Lung (tissue), 12 donors: ENCODE results near the gene POLR2L. TPM values are rescaled to one million over a fixed set of nuclear protein-coding genes. Genes with fewer than 3 reads are reported as not detected.

ENCODE experiments used
- ATAC-seq: fragments of 200-7000 bp; cut with Tn5 transposase; one replicate; pipeline ENCODE4 v1.9.1; 2020; ENCODE audit warnings: moderate number of reproducible peaks; ENCODE audit not compliant: insufficient read depth, low FRiP score
- DNase-seq, 3 donors: peaks; one replicate each; pipeline ENCODE4 v3.0.0-alpha.2; 2013 to 2017
- H3K27ac ChIP-seq, 2 donors: one replicate each; pipeline ENCODE4 v1.5.1; 2013; ENCODE audit warnings: mild to moderate bottlenecking in 2 of 2, moderate library complexity in 2 of 2, control low read depth in 1 of 2, inconsistent platforms in 1 of 2, low read depth in 1 of 2, low read length in 1 of 2
- H3K27me3 ChIP-seq, 3 donors: one replicate each; pipeline ENCODE4 v1.5.1; 2013; ENCODE audit warnings: low read length in 2 of 3; ENCODE audit not compliant: control insufficient read depth in 3 of 3, insufficient read depth in 3 of 3
- H3K36me3 ChIP-seq, 4 donors: one replicate each; pipeline ENCODE4 v1.5.1; 2013; ENCODE audit warnings: low read length in 4 of 4, mild to moderate bottlenecking in 1 of 4, moderate library complexity in 1 of 4; ENCODE audit not compliant: control insufficient read depth in 4 of 4, insufficient read depth in 4 of 4
- H3K4me1 ChIP-seq, 5 donors: one replicate each; pipeline ENCODE4 v1.5.1; 2013; ENCODE audit warnings: low read length in 5 of 5, mild to moderate bottlenecking in 2 of 5, moderate library complexity in 1 of 5; ENCODE audit not compliant: control insufficient read depth in 5 of 5, insufficient read depth in 5 of 5
- H3K4me3 ChIP-seq: one replicate; pipeline ENCODE4 v1.5.1; 2013; ENCODE audit warnings: mild to moderate bottlenecking, control low read depth, moderate library complexity
- H3K9ac ChIP-seq, 2 donors: one replicate each; pipeline ENCODE4 v1.5.1; 2013; ENCODE audit warnings: low read length in 2 of 2, control low read depth in 1 of 2; ENCODE audit not compliant: insufficient read depth in 1 of 2
- H3K9me3 ChIP-seq, 4 donors: one replicate each; pipeline ENCODE4 v1.5.1; 2013; ENCODE audit warnings: low read length in 3 of 4, mild to moderate bottlenecking in 1 of 4, moderate library complexity in 1 of 4; ENCODE audit not compliant: control insufficient read depth in 4 of 4, insufficient read depth in 3 of 4
- CTCF ChIP-seq: IDR thresholded peaks from 2 replicates; pipeline ENCODE4 v1.5.1; 2012; ENCODE audit warnings: mild to moderate bottlenecking; ENCODE audit errors: control extremely low read depth, extremely low read depth
- WGBS, 2 donors: extraction: QIAGEN DNeasy Blood & Tissue Kit; methylation state at CpG; one replicate each; pipeline ENCODE4 v1.1.7; 2013; 5-methylcytosine and 5-hydroxymethylcytosine counted together
- polyA plus RNA-seq, 2 donors: library from polyadenylated mRNA; stranded (reverse); fragments of 200-250 nt; gene quantifications; one replicate each; pipeline ENCODE4 v1.2.1, GENCODE V29; 2013
- total RNA-seq, 2 donors: library from RNA; depleted of rRNA in 1 of 2; stranded (reverse); fragments of >200 nt in 1 of 2; gene quantifications; one replicate each; pipeline ENCODE4 v1.2.1, GENCODE V29; 2014 to 2021
- donor health status: control.
- donor health status: control.
- donor health status: Bipolar disorder and iron deficiency.
- donor health status: healthy.
- donor health status: DM: yes; HTN: yes; CAD: no.

The POLR2L gene
- total and polyA plus RNA-seq, 4 donors, result 144 to 183 (median 167) TPM

DNA sequence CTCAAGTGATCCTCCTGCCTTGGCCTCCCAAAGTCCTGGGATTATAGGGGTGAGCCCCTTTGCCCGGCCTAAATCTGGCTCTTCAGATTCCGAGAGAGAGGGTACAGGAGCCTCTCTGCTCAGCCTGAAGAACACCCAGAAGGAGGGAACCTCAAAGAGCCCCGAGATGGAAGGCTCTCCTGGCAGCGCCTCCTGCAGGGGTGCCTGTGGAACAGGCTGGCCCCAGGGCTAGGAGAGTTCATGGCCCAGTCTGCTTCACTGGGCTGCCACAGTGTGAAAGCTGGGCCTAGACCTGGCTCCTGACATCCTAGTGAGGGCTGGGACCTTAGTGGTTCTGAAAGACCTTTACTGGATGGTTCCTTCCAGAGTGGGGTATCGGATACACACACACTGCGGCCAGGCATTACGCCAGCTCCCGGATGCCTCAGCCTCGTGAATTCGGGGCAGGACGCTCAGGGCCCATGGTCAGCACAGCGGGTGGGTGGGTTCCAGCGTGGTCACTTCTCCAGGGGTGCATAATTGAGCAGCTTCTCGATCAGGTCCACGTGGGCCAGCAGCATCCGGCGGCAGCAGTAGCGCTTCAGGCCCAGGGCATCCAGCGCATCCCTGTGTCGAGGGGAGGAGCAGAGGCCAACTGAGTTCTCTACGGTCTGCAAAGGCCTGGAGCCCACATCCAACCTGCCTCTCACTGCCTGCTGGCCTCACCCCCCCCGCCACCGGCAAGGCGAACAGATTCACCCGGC, 2.3 kb downstream of the POLR2L start:
- Histone ChIP-seq H3K27me3 (no peaks in the 10 kb centered on the region), H3K27ac (peak overlapping the region in 1 of 2 donors; percentile 11), H3K9me3 (no peaks in the 10 kb centered on the region), H3K4me3 (no peak overlapping the region), H3K4me1 (peaks cover 6 to 29% (median 15%) of the 10 kb centered on the region in 5 donors), H3K36me3 (peaks cover 4 to 46% (median 18%) of the 10 kb centered on the region in 4 donors), H3K9ac (no peak overlapping the region)
- no peak for TF ChIP-seq CTCF
- DNase-seq (no peak), ATAC-seq (no peak)
- 80 to 87% methylated on average over 25 of the region's 25 CpGs for WGBS, 2 donors

GRCh38 chr11:839280-839623, 3.1 kb downstream of the POLR2L start:
- Histone ChIP-seq H3K4me3 (no peak overlapping the region), H3K27me3 (no peaks in the 10 kb centered on the region), H3K9me3 (no peaks in the 10 kb centered on the region), H3K27ac (no peak overlapping the region), H3K36me3 (peaks cover 4 to 46% (median 18%) of the 10 kb centered on the region in 4 donors), H3K4me1 (peaks cover 6 to 27% (median 15%) of the 10 kb centered on the region in 5 donors), H3K9ac (no peak overlapping the region)
- ATAC-seq, result no peak
- no peak for TF ChIP-seq CTCF
- WGBS, 2 donors, result 92 to 96% methylated on average over 5 of the region's 5 CpGs
- DNase-seq, result no peak

DNA sequence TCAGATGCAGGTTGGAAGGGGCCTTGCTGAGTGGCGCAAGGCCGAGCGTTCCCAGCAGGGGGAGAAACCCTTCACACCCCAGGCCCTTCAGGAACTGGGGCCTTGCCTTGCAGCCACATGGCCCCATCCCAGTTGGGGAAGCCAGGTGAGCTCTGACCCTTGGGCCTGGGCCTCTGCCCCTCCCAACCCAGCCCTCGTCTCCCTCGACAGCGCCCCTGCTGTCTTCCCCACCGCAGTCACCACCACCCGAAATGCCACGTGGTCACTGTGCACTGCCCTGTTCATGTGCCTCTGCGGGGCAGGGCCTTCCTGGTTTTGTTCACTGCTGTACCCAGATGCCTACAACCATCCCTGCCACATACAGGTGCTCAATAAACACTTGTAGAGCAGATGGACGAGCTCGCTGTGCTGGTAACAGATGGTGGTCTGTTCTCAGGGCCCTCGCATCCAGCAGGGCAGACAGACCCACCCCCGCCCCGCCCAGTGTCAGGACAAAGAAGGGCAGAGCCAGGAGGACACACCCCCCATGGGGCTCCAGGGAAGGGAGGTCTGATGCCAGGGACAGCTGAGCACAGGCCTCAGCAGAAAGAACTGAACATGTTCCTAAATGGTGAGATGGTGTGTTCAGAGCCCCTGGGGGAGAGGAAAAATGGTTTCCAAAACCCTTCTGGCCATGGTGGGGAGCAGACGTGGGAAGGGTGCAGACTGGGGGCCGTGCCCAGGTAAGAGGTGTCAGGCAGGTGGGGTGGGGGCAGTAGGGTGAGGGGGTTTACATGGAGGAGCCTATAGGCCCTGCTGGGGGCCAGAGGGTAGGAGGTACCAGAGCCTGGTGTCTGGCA, 3.7 kb downstream of the POLR2L start:
- ATAC-seq, result no peak
- WGBS, 2 donors, result 65 to 68% methylated on average over 17 of the region's 17 CpGs
- peaks cover 4 to 46% (median 18%) of the 10 kb centered on the region in 4 donors for H3K36me3 ChIP-seq
- no peak for TF ChIP-seq CTCF
- peak overlapping the region in 1 of 2 donors; percentile 48 for H3K27ac ChIP-seq
- no peak overlapping the region for H3K4me3 ChIP-seq
- H3K27me3 ChIP-seq, result no peaks in the 10 kb centered on the region
- DNase-seq, result no peak
- H3K9ac ChIP-seq, result no peak overlapping the region
- H3K9me3 ChIP-seq, result no peaks in the 10 kb centered on the region
- peaks cover 6 to 29% (median 14%) of the 10 kb centered on the region in 5 donors for H3K4me1 ChIP-seq
